HG03521 (cell line): ENCODE measurements around the gene LDLRAD4.

Experiments
- ATAC-seq: cut with Tn5 transposase; IDR thresholded peaks from one replicate; pipeline ENCODE4 v1.9.1; 2021; ENCODE audit warnings: mild to moderate bottlenecking, moderate library complexity; ENCODE audit not compliant: unreplicated experiment

Gene LDLRAD4

GRCh38 chr18:13577781-13578180 lies 359.2 kb downstream of the LDLRAD4 start:
- no peak for ATAC-seq

DNA sequence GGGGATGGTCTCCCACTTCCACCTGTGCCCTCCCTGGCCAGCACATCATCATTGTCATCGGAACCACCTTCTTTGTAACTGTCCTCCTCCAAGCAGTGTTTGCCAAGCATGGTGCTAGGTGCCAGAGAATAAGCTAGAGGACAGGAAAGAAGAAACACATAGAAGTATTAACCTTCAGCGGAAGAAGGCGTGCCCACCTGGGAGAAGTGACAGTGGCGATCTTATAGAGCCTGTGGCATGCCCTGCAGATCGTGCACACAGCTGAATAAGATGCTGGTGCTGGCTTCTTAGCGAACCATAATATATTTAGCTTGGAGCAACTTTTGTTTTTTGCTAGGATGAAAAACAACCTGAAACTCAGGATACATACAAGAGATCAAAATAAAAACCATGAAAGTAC lies 359.8 kb downstream of the LDLRAD4 start:
- ATAC-seq, result no peak

GRCh38 chr18:13579874-13580273 lies 361.3 kb downstream of the LDLRAD4 start:
- no peak for ATAC-seq

- ATAC-seq, result no peak
These were observed 361.8 kb downstream of the LDLRAD4 start for GRCh38 chr18:13580351-13580750.

GRCh38 chr18:13580991-13581390 lies 362.4 kb downstream of the LDLRAD4 start:
- ATAC-seq, result no peak

GRCh38 chr18:13581496-13582177 lies 363.1 kb downstream of the LDLRAD4 start:
- ATAC-seq, result no peak

DNA sequence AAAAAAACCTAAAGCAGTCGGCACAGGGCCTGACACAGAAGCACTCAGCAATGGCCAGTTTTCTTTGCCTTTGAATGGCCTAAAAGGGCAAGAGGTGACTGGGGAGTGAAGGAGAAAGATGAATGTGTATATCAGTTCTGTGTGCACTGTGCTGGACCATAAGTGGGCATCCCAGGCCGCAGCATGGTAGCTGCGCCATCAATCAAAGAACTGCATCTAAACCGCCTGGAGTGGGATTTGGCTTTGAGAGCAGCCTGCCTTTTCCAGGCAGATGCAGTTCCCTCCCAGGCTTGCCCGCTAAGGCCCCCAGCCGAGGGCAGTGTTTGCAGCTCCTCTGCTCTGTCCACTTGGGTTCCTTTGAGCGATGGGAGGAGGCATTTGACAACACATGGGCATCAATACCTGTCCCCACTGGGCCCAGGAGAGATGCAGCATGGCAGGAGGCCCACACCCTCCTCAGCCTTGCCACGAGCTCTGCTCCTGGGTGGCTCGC lies 363.7 kb downstream of the LDLRAD4 start:
- no peak for ATAC-seq

DNA sequence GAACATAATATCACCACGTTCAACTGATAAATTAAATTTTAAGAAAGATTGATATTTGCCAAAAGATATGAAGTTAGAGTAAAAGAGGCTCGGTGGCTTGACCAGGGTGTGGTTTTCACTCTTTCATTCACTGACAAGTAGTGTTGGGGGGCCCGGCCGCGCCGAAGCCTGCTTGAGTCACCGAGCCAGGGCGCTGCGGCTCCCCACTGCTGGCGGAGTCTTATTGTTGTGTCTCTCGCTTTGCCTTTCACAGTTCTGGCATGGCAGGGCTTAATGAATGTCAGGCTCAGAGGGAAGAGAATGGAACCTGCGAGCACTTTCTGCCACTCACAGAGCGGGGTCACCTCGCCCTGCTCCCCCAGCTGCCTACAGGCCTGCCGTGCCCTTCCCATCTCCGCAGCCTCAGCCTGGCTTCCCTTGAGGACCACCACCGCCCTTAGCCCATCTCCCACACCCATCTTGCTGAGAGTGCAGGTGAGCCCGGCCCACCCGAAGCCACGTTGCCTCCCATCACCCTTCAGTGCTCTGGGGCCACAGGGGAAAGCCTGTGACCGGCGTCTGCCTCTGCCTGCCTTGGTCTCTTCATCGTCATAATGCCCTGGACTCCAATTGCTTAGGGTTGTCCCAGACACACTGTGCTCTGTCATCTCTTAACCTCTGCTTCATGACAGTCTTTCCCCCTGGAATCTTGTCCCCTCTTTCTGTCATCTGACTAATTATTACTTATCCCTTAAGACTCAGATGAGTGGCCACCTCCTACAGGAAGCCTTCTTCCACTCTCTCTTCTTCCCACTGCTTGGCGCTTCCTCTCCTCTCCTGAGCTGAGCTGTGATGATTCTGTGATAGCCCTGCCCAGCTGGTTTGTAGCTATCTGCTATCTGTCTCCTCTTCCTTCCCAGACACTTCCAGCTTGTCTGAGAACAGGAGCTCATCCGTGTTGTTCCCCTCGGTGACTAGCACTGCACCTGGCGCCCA lies 365.3 kb downstream of the LDLRAD4 start:
- ATAC-seq, result no peak

DNA sequence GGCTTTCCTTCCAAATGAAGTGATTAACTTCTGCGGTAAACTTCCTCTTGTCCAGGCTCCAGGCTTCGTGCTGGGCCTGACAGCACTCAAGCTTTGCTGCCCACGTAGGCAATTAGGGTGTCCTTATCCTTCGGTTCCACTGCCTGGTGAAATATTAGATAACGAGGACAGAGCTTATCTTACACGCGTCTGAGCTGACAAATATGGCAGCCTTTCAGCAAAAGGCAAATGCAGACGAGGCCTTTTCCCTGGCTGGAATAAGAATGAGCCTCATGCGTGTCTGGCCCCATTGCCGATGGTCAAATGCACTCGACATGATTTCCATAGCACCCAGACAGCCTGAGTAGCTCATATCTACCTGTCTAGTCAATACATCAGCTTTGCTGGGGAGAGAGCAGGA lies 366.3 kb downstream of the LDLRAD4 start:
- no peak for ATAC-seq

DNA sequence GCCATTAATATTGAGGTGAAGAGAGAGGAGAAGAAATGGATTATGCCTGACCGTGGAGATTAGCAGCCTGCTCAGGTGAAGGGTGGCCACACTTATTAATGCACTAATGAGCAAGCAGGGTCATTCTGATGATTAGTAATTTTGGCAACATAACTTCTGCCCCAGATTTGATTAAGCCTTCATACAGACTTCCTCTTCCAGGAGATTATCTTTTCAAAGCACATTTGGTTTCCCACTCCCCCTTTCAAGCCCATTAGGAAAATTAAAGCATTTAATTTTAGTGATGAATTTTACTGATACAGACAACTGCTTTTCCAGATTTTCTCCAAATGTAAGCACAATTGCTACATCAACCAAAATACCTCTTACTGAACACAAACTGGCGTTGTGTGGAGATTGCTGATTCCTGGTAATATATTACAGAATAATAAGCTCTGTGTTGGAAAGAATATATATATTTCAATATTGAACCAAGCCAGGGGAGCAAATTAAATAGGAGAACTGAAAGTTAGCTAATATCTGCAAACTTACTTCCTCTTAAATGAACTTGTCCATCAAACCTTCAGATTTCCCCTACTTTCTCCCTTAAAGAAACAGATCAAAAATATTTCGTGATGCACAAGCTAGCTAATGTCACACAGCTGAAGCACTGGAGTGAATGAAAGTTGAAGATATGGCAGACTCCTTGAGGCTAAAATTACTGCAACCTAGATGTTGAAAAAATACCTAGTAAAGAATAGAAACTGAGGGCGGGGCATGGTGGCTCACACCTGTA lies 367.0 kb downstream of the LDLRAD4 start:
- no peak for ATAC-seq

- ATAC-seq, result no peak
These were observed 368.4 kb downstream of the LDLRAD4 start for GRCh38 chr18:13587001-13587400.

DNA sequence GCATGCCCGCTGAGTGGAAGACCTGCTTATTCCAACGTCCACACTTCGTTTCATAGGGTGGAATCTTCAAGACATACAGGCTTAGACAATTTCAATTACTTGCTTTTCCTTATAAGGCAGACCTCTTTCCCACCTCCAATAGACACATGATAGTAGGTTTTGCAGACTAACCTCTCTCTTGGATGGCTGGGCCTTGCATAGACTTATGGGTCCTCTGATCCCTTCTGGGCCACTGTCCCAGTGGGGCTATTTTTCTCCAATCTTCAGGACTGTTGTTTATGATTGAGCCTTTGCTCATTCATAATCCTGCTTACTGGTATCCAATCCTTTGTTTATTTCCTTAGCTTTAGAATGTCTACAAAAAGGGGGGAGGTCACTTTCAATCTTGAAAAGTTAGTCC lies 368.9 kb downstream of the LDLRAD4 start:
- no peak for ATAC-seq

GRCh38 chr18:13587937-13588336 lies 369.4 kb downstream of the LDLRAD4 start:
- ATAC-seq, result no peak

- no peak for ATAC-seq
These were observed 370.8 kb downstream of the LDLRAD4 start for GRCh38 chr18:13589316-13589715.

DNA sequence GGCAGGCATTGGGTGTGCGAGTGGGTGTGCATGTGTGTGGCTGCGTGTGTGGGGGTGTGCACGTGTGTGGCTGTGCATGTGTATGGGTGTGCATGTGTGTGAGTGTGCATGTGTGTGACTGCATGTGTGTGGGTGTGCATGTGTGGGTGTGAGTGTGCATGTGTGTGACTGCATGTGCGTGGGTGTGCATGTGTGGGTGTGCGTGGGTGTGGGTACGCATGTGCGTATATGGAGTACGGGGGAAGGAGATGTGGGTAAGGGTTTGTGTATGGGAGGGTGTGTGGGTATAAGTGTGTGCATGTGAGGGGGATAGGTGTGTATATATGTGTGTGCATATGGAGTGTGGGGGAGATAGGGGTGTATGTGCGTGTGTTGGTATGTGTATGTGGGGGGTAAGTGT lies 371.4 kb downstream of the LDLRAD4 start:
- no peak for ATAC-seq

DNA sequence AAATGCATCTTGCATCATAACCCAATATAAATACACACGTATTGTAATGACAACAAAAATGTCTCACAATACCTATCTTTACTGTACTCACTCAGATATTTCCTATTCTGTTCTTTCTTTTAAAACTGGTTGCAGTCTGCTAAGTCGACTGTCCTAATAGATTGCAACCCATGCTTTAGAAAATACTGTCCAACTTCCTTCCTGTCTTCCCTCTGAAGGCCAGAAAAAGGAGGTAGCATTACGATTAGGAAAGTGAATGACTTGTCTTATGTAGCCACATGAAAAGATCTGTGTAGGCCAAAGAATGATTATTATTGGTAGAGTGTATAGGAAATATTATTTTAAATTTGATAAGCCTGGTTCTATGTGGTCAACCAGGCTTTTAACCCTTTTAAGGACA lies 373.7 kb downstream of the LDLRAD4 start:
- ATAC-seq, result no peak

DNA sequence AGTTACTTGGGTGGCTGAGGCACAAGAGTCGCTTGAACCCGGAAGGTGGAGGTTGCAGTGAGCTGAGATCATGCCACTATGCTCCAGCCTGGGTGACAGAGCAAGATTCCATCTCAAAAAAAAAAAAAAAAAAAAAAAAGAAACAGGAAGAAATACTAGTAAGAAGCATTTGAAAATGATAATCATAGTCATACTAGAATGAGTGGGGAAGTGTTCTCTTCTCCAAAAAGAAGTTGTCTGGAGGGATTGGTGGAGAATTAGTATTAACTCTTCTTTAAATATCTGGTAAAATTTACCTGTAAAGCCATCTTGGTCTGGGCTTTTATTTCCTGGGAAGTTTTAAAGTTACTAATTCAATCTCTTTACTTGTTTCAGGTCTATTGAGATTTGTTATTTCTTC lies 376.0 kb downstream of the LDLRAD4 start:
- no peak for ATAC-seq

- no peak for ATAC-seq
These were observed 378.5 kb downstream of the LDLRAD4 start for GRCh38 chr18:13597068-13597467.

- ATAC-seq, result no peak
These were observed 380.0 kb downstream of the LDLRAD4 start for GRCh38 chr18:13598591-13598990.

DNA sequence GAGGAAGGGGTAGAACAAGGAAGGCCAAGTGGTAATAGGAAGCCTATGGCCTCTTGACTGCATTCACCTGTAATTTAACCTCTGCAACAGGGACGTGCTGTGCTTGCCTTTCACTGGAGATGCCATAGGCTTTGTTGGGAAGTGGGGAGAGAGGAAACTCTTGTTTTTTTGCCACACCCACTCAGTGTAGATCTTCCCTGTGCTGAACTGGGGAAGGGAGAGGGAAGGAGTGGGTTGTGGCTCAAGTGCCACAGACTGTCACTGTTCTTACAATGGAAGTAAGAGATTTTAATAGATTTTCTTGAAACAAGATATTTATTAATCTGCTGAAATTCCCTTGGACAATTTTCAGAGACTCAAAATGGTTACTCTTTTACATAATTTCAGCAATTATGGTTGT lies 380.5 kb downstream of the LDLRAD4 start:
- ATAC-seq, result no peak

- ATAC-seq, result no peak
These were observed 384.9 kb downstream of the LDLRAD4 start for GRCh38 chr18:13603304-13604019.
